ENCODE results near the gene BNC2. TPM values are rescaled to one million over a fixed set of nuclear protein-coding genes. Genes with fewer than 3 reads are reported as not detected.

The BNC2 gene
- total and polyA plus RNA-seq, 2 of the 13 experiments (the other 11 are each of a cell fraction or from before 2014, with no cell fraction given): not detected

DNA sequence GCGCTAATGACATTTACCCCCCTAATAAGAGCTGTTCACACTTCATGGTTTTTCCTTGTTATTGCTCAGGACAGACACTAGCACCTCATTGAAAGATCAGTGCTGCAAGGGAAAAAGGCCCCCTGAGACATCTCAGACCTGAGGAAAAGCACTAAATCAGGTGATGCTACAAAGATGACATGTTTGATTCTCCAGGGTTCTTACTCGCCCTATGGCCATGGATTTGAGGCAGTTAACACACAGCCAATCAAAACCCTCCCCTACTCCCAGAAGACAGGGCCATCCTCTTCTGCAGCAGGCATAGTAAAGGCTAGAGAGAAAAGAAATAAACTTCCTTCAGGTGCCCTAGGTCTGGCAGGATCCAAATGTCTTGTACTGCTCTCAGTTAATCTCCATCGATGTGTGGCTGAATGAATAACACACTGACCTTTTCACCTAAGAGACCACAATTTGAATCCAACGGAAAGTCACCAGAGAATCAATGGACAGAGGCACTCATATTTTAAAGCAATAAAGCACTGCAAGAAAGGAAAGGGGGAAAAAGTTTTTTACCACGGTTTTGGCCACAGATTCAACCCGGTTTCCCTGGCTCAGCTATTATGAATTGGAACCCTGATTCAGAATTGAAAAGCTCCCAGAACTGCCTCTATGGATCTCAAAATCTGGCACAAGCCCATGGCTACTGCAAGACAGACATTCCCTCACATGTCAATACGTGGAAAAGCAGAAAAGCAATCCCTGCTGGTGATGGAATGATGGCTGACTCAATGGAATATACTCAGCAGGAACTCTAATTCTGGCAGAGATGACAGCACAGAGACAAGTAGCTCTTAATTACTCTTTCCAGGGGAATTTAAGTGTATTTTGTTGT is 329.5 kb downstream of the BNC2 start (continued):
- TF ChIP-seq ZNF441 (CRISPR knock-in tag; IDR thresholded peaks at IDR 0.05; ENCODE audit: borderline replicate concordance) (no peak), SMAD9 (CRISPR knock-in tag; IDR thresholded peaks at IDR 0.05) (no peak), FOXA1 (IDR thresholded peaks at IDR 0.05) (no peak), FOXA1 (CRISPR knock-in tag; IDR thresholded peaks at IDR 0.05) (no peak), ZNF781 (CRISPR knock-in tag; IDR thresholded peaks at IDR 0.05; ENCODE audit: borderline replicate concordance, not compliant biosample characterization) (no peak), ZSCAN20 (CRISPR knock-in tag; IDR thresholded peaks at IDR 0.05; ENCODE audit: borderline replicate concordance) (no peak), ZNF562 (CRISPR knock-in tag; IDR thresholded peaks at IDR 0.05; ENCODE audit: borderline replicate concordance) (no peak), TEF (CRISPR knock-in tag; IDR thresholded peaks at IDR 0.05) (no peak), ZNF251 (CRISPR knock-in tag; IDR thresholded peaks at IDR 0.05) (no peak)
- TF ChIP-seq, protein P1, sequence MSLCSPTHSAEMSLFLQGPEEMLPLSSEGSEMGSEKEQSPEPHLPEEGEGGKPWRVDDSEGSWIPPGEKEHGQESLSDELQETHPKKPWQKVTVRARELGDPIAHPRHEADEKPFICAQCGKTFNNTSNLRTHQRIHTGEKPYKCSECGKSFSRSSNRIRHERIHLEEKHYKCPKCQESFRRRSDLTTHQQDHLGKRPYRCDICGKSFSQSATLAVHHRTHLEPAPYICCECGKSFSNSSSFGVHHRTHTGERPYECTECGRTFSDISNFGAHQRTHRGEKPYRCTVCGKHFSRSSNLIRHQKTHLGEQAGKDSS (CRISPR knock-in tag; IDR thresholded peaks at IDR 0.05; ENCODE audit: borderline replicate concordance, low read depth): no peak
- TF ChIP-seq, protein P2, sequence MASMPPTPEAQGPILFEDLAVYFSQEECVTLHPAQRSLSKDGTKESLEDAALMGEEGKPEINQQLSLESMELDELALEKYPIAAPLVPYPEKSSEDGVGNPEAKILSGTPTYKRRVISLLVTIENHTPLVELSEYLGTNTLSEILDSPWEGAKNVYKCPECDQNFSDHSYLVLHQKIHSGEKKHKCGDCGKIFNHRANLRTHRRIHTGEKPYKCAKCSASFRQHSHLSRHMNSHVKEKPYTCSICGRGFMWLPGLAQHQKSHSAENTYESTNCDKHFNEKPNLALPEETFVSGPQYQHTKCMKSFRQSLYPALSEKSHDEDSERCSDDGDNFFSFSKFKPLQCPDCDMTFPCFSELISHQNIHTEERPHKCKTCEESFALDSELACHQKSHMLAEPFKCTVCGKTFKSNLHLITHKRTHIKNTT (CRISPR knock-in tag; IDR thresholded peaks at IDR 0.05): no peak
